Activated T-helper 1 cell treated with Interleukin-2 at 50 U/mL for 16 hours (primary cell): ENCODE data around the gene FPR3.
"Not testable (repeated sequence)": the region's sequence is repeated elsewhere in the genome, so short reads cannot be mapped to it uniquely, and the experiment has no call there.

Source experiments
- DNase-seq: peaks from one replicate; pipeline ENCODE4 v3.0.0-alpha.2; 2020; ENCODE audit warnings: low read depth

Gene FPR3

GRCh38 chr19:51794885-51795490, at the start of gene FPR3:
Gene FPR3 (plus strand): TSS chr19:51795157. CDS start chr19:51823749, 28,592 bp downstream.
- no peak for DNase-seq

GRCh38 chr19:51746731-51747130, 48.2 kb upstream of the FPR3 start:
- DNase-seq = no peak

- no peak for DNase-seq
These were observed 45.0 kb upstream of the FPR3 start for GRCh38 chr19:51749979-51750378.

- no peak for DNase-seq
These were observed 44.4 kb upstream of the FPR3 start for GRCh38 chr19:51750400-51751094.

- DNase-seq = no peak
These were observed 43.3 kb upstream of the FPR3 start, which contains the start of gene FPR1 for GRCh38 chr19:51751655-51752054. Gene FPR1 (minus strand): TSS chr19:51751878. CDS start chr19:51746994, 4,884 bp downstream.

GRCh38 chr19:51754109-51754508, 40.8 kb upstream of the FPR3 start:
- no peak for DNase-seq

GRCh38 chr19:51754770-51755169, 40.2 kb upstream of the FPR3 start:
- DNase-seq = no peak

- DNase-seq = no peak
These were observed 39.4 kb upstream of the FPR3 start for GRCh38 chr19:51755571-51755970.

GRCh38 chr19:51760697-51761356, 34.1 kb upstream of the FPR3 start, which contains the start of gene FPR2:
Gene FPR2 (plus strand): TSS chr19:51761180. CDS start chr19:51768659, 7,479 bp downstream.
- no peak for DNase-seq

- DNase-seq = no peak
These were observed 33.3 kb upstream of the FPR3 start for GRCh38 chr19:51761696-51762095.

- DNase-seq = no peak
These were observed 29.9 kb upstream of the FPR3 start for GRCh38 chr19:51765086-51765485.

- no peak for DNase-seq
These were observed 28.5 kb upstream of the FPR3 start for GRCh38 chr19:51766461-51766860.

GRCh38 chr19:51771376-51772130, 23.4 kb upstream of the FPR3 start:
- no peak for DNase-seq

GRCh38 chr19:51772977-51773376, 22.0 kb upstream of the FPR3 start:
- no peak for DNase-seq

- DNase-seq = not testable (repeated sequence)
These were observed 18.4 kb upstream of the FPR3 start for GRCh38 chr19:51776561-51776960.

- no peak for DNase-seq
These were observed 17.1 kb upstream of the FPR3 start for GRCh38 chr19:51777570-51778462.

GRCh38 chr19:51779181-51779580, 15.8 kb upstream of the FPR3 start:
- DNase-seq = no peak

- no peak for DNase-seq
These were observed 15.3 kb upstream of the FPR3 start for GRCh38 chr19:51779703-51780102.

GRCh38 chr19:51780270-51780669, 14.7 kb upstream of the FPR3 start:
- no peak for DNase-seq

GRCh38 chr19:51781999-51782398, 13.0 kb upstream of the FPR3 start:
- DNase-seq = no peak

GRCh38 chr19:51783372-51783771, 11.6 kb upstream of the FPR3 start:
- no peak for DNase-seq
